CD4-positive, alpha-beta T cell (primary cell): Measurements from ENCODE around the gene P3H2. TPM values are rescaled to one million over a fixed set of nuclear protein-coding genes. Genes with fewer than 3 reads are reported as not detected.

Experiments used
- ATAC-seq: fragments of 200-7000 bp; cut with Tn5 transposase; one replicate; pipeline ENCODE4 v1.10.0; 2022; ENCODE audit warnings: mild to moderate bottlenecking; ENCODE audit not compliant: poor library complexity
- CTCF ChIA-PET: fragments of 350-600 bp; sonication (Branson Sonifier 250); formaldehyde crosslinking; loops from one replicate; lab custom pipeline; 2021; ENCODE audit warnings: antibody characterized with exemption, inconsistent platforms; lab: Charles Lee
- POLR2A ChIA-PET: fragments of 350-600 bp; sonication (Branson Sonifier 250); formaldehyde crosslinking; loops from one replicate; lab custom pipeline; 2021; ENCODE audit warnings: antibody characterized with exemption, inconsistent platforms; lab: Charles Lee
- DNase-seq, 14 experiments: peaks; one replicate each; pipeline ENCODE4 v3.0.0-alpha.2; 2013 to 2020; ENCODE audit warnings: mixed read lengths in 2 of 14
- H3K27ac ChIP-seq, 2 donors: one replicate each; pipeline versions ENCODE4 v1.5.1 to v1.7.0; 2013; ENCODE audit warnings: low read length in 2 of 2, low read depth in 1 of 2, mild to moderate bottlenecking in 1 of 2
- H3K27me3 ChIP-seq, 2 experiments: 1 replicate in 1 of 2; 2 replicates in 1 of 2; pipeline versions ENCODE4 v1.6.1 to v1.7.0; 2013; ENCODE audit warnings: low read length in 2 of 2, control low read depth in 1 of 2, mild to moderate bottlenecking in 1 of 2, moderate library complexity in 1 of 2; ENCODE audit not compliant: insufficient read depth in 2 of 2, control insufficient read depth in 1 of 2
- H3K36me3 ChIP-seq: one replicate; pipeline ENCODE4 v1.6.1; 2013; ENCODE audit warnings: low read length, control low read depth; ENCODE audit not compliant: insufficient read depth
- H3K4me1 ChIP-seq: one replicate; pipeline ENCODE4 v1.6.1; 2013; ENCODE audit warnings: low read length, control low read depth; ENCODE audit not compliant: insufficient read depth
- H3K4me3 ChIP-seq: one replicate; pipeline ENCODE4 v1.5.1; 2013; ENCODE audit warnings: mild to moderate bottlenecking, low read length, moderate library complexity
- H3K9me3 ChIP-seq, 2 experiments: 1 replicate in 1 of 2; 2 replicates in 1 of 2; pipeline versions ENCODE4 v1.6.1 to v1.7.0; 2013; ENCODE audit warnings: low read length in 2 of 2, mild to moderate bottlenecking in 2 of 2, control low read depth in 1 of 2, moderate library complexity in 1 of 2; ENCODE audit not compliant: control insufficient read depth in 1 of 2, insufficient read depth in 1 of 2
- H3K27ac Mint-ChIP-seq: one replicate; pipeline ENCODE4 v1.8.0; 2020; ENCODE audit warnings: mixed read lengths
- H3K27me3 Mint-ChIP-seq: one replicate; pipeline ENCODE4 v1.8.0; 2021; ENCODE audit warnings: mixed read lengths
- H3K36me3 Mint-ChIP-seq: one replicate; pipeline ENCODE4 v1.8.0; 2021; ENCODE audit warnings: low read depth, mixed read lengths
- H3K4me1 Mint-ChIP-seq: one replicate; pipeline ENCODE4 v1.8.0; 2021; ENCODE audit warnings: low read depth, mixed read lengths
- H3K4me3 Mint-ChIP-seq: one replicate; pipeline ENCODE4 v1.8.0; 2020; ENCODE audit warnings: mild to moderate bottlenecking, mixed read lengths
- H3K9me3 Mint-ChIP-seq: one replicate; pipeline ENCODE4 v1.8.0; 2020; ENCODE audit warnings: mixed read lengths
- CTCF ChIP-seq: fragments of 200-600 bp; IDR thresholded peaks from one replicate; pipeline ENCODE4 v1.8.0; 2022; ENCODE audit warnings: antibody characterized with exemption, mild to moderate bottlenecking
- intact Hi-C, 2 experiments: fragments of 100-400 bp; cut with DNase I in 1 of 2; cut with micrococcal nuclease in 1 of 2; formaldehyde crosslinking; loops; one replicate each; pipeline versions ENCODE4 v1.15.1 to v1.9.0; 2023 to 2025; cut with DNase I, micrococcal nuclease
- total RNA-seq, 174 experiments: library from RNA in 2 of 174; stranded (reverse) in 2 of 174; gene quantifications; one replicate each; pipeline ENCODE4 v1.2.3 and lab custom pipeline; 2021 to 2026

Gene P3H2
- total RNA-seq, 2 experiments from 2014 or later = not detected

GRCh38 chr3:190099099-190099498, 21.6 kb downstream of the P3H2 start:
- CTCF ChIA-PET = no interaction called here
- intact Hi-C loops = no loop called here

GRCh38 chr3:190097617-190098016, 23.1 kb downstream of the P3H2 start:
- no peak overlapping the region for H3K4me3 ChIP-seq
- H3K27me3 ChIP-seq = no peaks in the 10 kb centered on the region
- ChIA-PET CTCF (no interaction called here), POLR2A (no interaction called here)
- H3K9me3 Mint-ChIP-seq = no peaks in the 10 kb centered on the region
- H3K27ac ChIP-seq = no peak overlapping the region
- no peak for DNase-seq
- intact Hi-C loops = no loop called here
- no peak for ATAC-seq
- H3K36me3 ChIP-seq = no peaks in the 10 kb centered on the region
- peaks cover 16% of the 10 kb centered on the region for H3K27me3 Mint-ChIP-seq
- H3K9me3 ChIP-seq = no peaks in the 10 kb centered on the region
- no peaks in the 10 kb centered on the region for H3K4me1 ChIP-seq
- H3K4me1 Mint-ChIP-seq = no peaks in the 10 kb centered on the region
- no peaks in the 10 kb centered on the region for H3K36me3 Mint-ChIP-seq
- H3K4me3 Mint-ChIP-seq = no peak overlapping the region
- no peak for TF ChIP-seq CTCF
- no peak overlapping the region for H3K27ac Mint-ChIP-seq

More at GRCh38 chr3:190099099-190099498, 21.6 kb downstream of the P3H2 start:
- Mint-ChIP-seq H3K4me1 (no peaks in the 10 kb centered on the region), H3K4me3 (no peak overlapping the region), H3K27me3 (peaks cover 21% of the 10 kb centered on the region), H3K27ac (no peak overlapping the region), H3K36me3 (no peaks in the 10 kb centered on the region), H3K9me3 (no peaks in the 10 kb centered on the region)
- H3K36me3 ChIP-seq = no peaks in the 10 kb centered on the region
- POLR2A ChIA-PET = no interaction called here
- no peaks in the 10 kb centered on the region for H3K9me3 ChIP-seq
- no peak for DNase-seq
- no peak for TF ChIP-seq CTCF
- H3K27me3 ChIP-seq = no peaks in the 10 kb centered on the region
- no peak overlapping the region for H3K4me3 ChIP-seq
- ATAC-seq = no peak
- no peaks in the 10 kb centered on the region for H3K4me1 ChIP-seq
- no peak overlapping the region for H3K27ac ChIP-seq

GRCh38 chr3:190097025-190097424, 23.7 kb downstream of the P3H2 start:
- Mint-ChIP-seq H3K9me3 (no peaks in the 10 kb centered on the region), H3K27ac (no peak overlapping the region), H3K4me3 (no peak overlapping the region), H3K36me3 (no peaks in the 10 kb centered on the region), H3K27me3 (peaks cover 10% of the 10 kb centered on the region), H3K4me1 (no peaks in the 10 kb centered on the region)
- intact Hi-C loops = no loop called here
- ChIA-PET POLR2A (no interaction called here), CTCF (no interaction called here)
- Histone ChIP-seq H3K4me3 (no peak overlapping the region), H3K27me3 (no peaks in the 10 kb centered on the region), H3K36me3 (no peaks in the 10 kb centered on the region), H3K27ac (no peak overlapping the region), H3K9me3 (no peaks in the 10 kb centered on the region), H3K4me1 (no peaks in the 10 kb centered on the region)
- TF ChIP-seq CTCF = no peak
- ATAC-seq (no peak), DNase-seq (no peak)
